ENCODE measurements around the gene CATSPER1. TPM values are rescaled to one million over a fixed set of nuclear protein-coding genes. Genes with fewer than 3 reads are reported as not detected.
"Not testable (repeated sequence)": the region's sequence is repeated elsewhere in the genome, so short reads cannot be mapped to it uniquely, and the experiment has no call there.

CATSPER1 gene
- total RNA-seq, 1 donor from 2014 or later, result 0.45 TPM

GRCh38 chr11:66011785-66012303 is 14.4 kb downstream of the CATSPER1 start, which contains the start of gene CST6:
Gene CST6 (plus strand): TSS chr11:66012008. CDS start chr11:66012045, 37 bp downstream.
- Mint-ChIP-seq H3K9me3 (ENCODE audit: unreplicated experiment) (peaks cover 2% of the 10 kb centered on the region), H3K36me3 (ENCODE audit: low read depth, unreplicated experiment) (no peaks in the 10 kb centered on the region), H3K4me3 (ENCODE audit: unreplicated experiment) (no peak within 1 kb of the TSS), H3K4me1 (ENCODE audit: low read depth, unreplicated experiment) (peaks cover 10% of the 10 kb centered on the region), H3K27me3 (ENCODE audit: low read depth, unreplicated experiment) (peaks cover 3% of the 10 kb centered on the region), H3K27ac (ENCODE audit: unreplicated experiment) (no peak within 1 kb of the TSS)
- Histone ChIP-seq H3K4me2 (ENCODE audit: low read length) (peak within 1 kb of the TSS; percentile 19), H3K27me3 (ENCODE audit: insufficient read depth, low read length) (peaks cover 3% of the 10 kb centered on the region), H3K9ac (ENCODE audit: low read length) (no peak within 1 kb of the TSS), H2AFZ (ENCODE audit: low read depth, low read length) (no peak within 1 kb of the TSS), H3K79me2 (ENCODE audit: insufficient read depth, low read length) (no peaks in the 10 kb centered on the region), H4K20me1 (ENCODE audit: insufficient read depth, low read length) (no peaks in the 10 kb centered on the region), H3K27ac (ENCODE audit: low read depth, low read length) (no peak within 1 kb of the TSS), H3K36me3 (ENCODE audit: insufficient read depth, low read length) (no peaks in the 10 kb centered on the region), H3K4me1 (ENCODE audit: insufficient read depth, low read length) (peaks cover 21% of the 10 kb centered on the region), H3K9me3 (ENCODE audit: insufficient read depth, low read depth, low read length) (no peaks in the 10 kb centered on the region), H3K4me3 (ENCODE audit: insufficient read depth, low read depth, low read length) (no peak within 1 kb of the TSS)
- FAIRE-seq, result no peak
- no peak for TF ChIP-seq CTCF (IDR thresholded peaks at IDR 0.05; ENCODE audit: insufficient read depth, low read depth, low read length)
- no peak for TF ChIP-seq EZH2 (IDR thresholded peaks at IDR 0.05; ENCODE audit: insufficient read depth, low read length)
- no peak for DNase-seq (ENCODE audit: low read depth)

- no peak overlapping the region for H3K4me3 Mint-ChIP-seq (ENCODE audit: unreplicated experiment)
- H2AFZ ChIP-seq (ENCODE audit: low read depth, low read length), result no peak overlapping the region
Measured at GRCh38 chr11:66011239-66011784, 15.0 kb downstream of the CATSPER1 start.

GRCh38 chr11:66010036-66010435 is 16.2 kb downstream of the CATSPER1 start:
- H3K27me3 Mint-ChIP-seq (ENCODE audit: low read depth, unreplicated experiment); H3K27ac Mint-ChIP-seq (ENCODE audit: unreplicated experiment); H3K27me3 ChIP-seq (ENCODE audit: insufficient read depth, low read length); H3K4me3 ChIP-seq (ENCODE audit: insufficient read depth, low read depth, low read length); H3K27ac ChIP-seq (ENCODE audit: low read depth, low read length); H3K79me2 ChIP-seq (ENCODE audit: insufficient read depth, low read length); H3K9me3 ChIP-seq (ENCODE audit: insufficient read depth, low read depth, low read length); H3K4me1 Mint-ChIP-seq (ENCODE audit: low read depth, unreplicated experiment); H3K4me1 ChIP-seq (ENCODE audit: insufficient read depth, low read length); H2AFZ ChIP-seq (ENCODE audit: low read depth, low read length); H4K20me1 ChIP-seq (ENCODE audit: insufficient read depth, low read length); DNase-seq (ENCODE audit: low read depth); FAIRE-seq; H3K36me3 ChIP-seq (ENCODE audit: insufficient read depth, low read length); H3K4me2 ChIP-seq (ENCODE audit: low read length); H3K9me3 Mint-ChIP-seq (ENCODE audit: unreplicated experiment); H3K36me3 Mint-ChIP-seq (ENCODE audit: low read depth, unreplicated experiment); H3K4me3 Mint-ChIP-seq (ENCODE audit: unreplicated experiment); H3K9ac ChIP-seq (ENCODE audit: low read length): not testable (repeated sequence)

More at GRCh38 chr11:66011239-66011784, 15.0 kb downstream of the CATSPER1 start:
- Histone ChIP-seq H3K9me3 (ENCODE audit: insufficient read depth, low read depth, low read length) (no peaks in the 10 kb centered on the region), H3K79me2 (ENCODE audit: insufficient read depth, low read length) (no peaks in the 10 kb centered on the region), H3K4me1 (ENCODE audit: insufficient read depth, low read length) (peaks cover 21% of the 10 kb centered on the region), H3K36me3 (ENCODE audit: insufficient read depth, low read length) (no peaks in the 10 kb centered on the region), H3K27me3 (ENCODE audit: insufficient read depth, low read length) (peaks cover 3% of the 10 kb centered on the region), H4K20me1 (ENCODE audit: insufficient read depth, low read length) (no peaks in the 10 kb centered on the region), H3K4me2 (ENCODE audit: low read length) (peak overlapping the region; percentile 19), H3K27ac (ENCODE audit: low read depth, low read length) (no peak overlapping the region), H3K9ac (ENCODE audit: low read length) (no peak overlapping the region), H3K4me3 (ENCODE audit: insufficient read depth, low read depth, low read length) (no peak overlapping the region)
- Mint-ChIP-seq H3K9me3 (ENCODE audit: unreplicated experiment) (peaks cover 2% of the 10 kb centered on the region), H3K4me1 (ENCODE audit: low read depth, unreplicated experiment) (peaks cover 12% of the 10 kb centered on the region), H3K27ac (ENCODE audit: unreplicated experiment) (no peak overlapping the region), H3K27me3 (ENCODE audit: low read depth, unreplicated experiment) (peaks cover 3% of the 10 kb centered on the region), H3K36me3 (ENCODE audit: low read depth, unreplicated experiment) (no peaks in the 10 kb centered on the region)
- TF ChIP-seq CTCF (IDR thresholded peaks at IDR 0.05; ENCODE audit: insufficient read depth, low read depth, low read length) (no peak), EZH2 (IDR thresholded peaks at IDR 0.05; ENCODE audit: insufficient read depth, low read length) (peak; percentile 41)
- FAIRE-seq (no peak), DNase-seq (ENCODE audit: low read depth) (peak; percentile 71)

Data from astrocyte (in vitro differentiated cells and primary cell).